Ascending aorta (tissue), 2 donors: ENCODE results near the gene LCE3E. TPM values are rescaled to one million over a fixed set of nuclear protein-coding genes. Genes with fewer than 3 reads are reported as not detected.

Source experiments
- DNase-seq, 2 donors: peaks; one replicate each; pipeline ENCODE4 v3.0.0-alpha.2; 2019; ENCODE audit warnings: low spot score in 2 of 2
- H3K27ac ChIP-seq, 2 donors: fragments of 200-600 bp; sonication (generic); one replicate each; pipeline ENCODE4 v1.5.1; 2016 to 2017; ENCODE audit warnings: mild to moderate bottlenecking in 1 of 2
- H3K27me3 ChIP-seq: fragments of 200-600 bp; sonication (generic); one replicate; pipeline ENCODE4 v1.5.1; 2017
- H3K36me3 ChIP-seq, 2 donors: fragments of 200-600 bp; sonication (generic); one replicate each; pipeline ENCODE4 v1.5.1; 2016
- H3K4me1 ChIP-seq, 2 donors: fragments of 200-600 bp; sonication (generic); one replicate each; pipeline ENCODE4 v1.5.1; 2016 to 2017; ENCODE audit warnings: mild to moderate bottlenecking in 1 of 2
- H3K4me3 ChIP-seq, 2 donors: fragments of 200-600 bp; sonication (generic); one replicate each; pipeline ENCODE4 v1.5.1; 2016 to 2017; ENCODE audit warnings: mild to moderate bottlenecking in 1 of 2
- H3K9me3 ChIP-seq, 2 donors: fragments of 200-600 bp; sonication (generic); one replicate each; pipeline ENCODE4 v1.5.1; 2016
- intact Hi-C: fragments of 100-400 bp; cut with DNase I; formaldehyde crosslinking; loops from one replicate; pipeline ENCODE4 v1.15.1; 2023
- total RNA-seq: library from RNA; depleted of rRNA; stranded (reverse); fragments of >200 nt; gene quantifications from one replicate; pipeline ENCODE4 v1.1.0, GENCODE V29; 2016
- TF ChIP-seq, protein P1 (sequence below), 3 experiments: fragments of 200-600 bp in 2 of 3; fragments of 450-650 bp in 1 of 3; sonication (generic) in 2 of 3; IDR thresholded peaks; one replicate each; pipeline ENCODE4 v1.5.1; 2016 to 2019; ENCODE audit warnings: antibody characterized with exemption in 3 of 3, mild to moderate bottlenecking in 1 of 3, moderate library complexity in 1 of 3

Gene LCE3E
- total RNA-seq, 1 donor from 2014 or later: not detected

DNA sequence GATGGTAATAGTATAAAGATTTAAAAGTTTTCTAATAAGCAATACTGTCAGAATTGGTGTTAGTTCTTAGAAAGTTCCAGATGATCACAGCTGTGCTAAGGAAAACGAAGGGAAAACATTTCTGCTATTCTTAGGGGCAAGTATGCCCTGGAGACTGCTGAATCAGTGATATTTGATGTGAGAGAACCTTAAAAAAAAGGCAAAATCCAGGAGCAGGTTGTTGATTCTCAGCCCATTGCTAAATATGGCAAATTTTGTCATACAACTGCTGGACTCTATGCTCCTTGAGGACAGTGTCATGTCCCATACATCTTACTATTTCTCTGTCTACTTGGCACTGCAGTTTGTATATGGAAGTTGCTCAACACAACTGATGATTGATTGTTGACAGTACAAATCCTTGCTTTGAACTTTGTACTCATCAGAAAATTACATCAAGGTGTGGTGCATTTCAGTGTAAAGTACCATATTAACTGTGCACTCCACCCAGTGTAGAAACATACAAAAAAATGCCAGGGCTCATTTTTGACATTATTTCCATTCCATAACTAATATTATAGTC is 41.4 kb downstream of the LCE3E start:
- Histone ChIP-seq H3K36me3 (no peaks in the 10 kb centered on the region), H3K27ac (no peak overlapping the region), H3K4me1 (no peaks in the 10 kb centered on the region), H3K27me3 (no peaks in the 10 kb centered on the region), H3K9me3 (no peaks in the 10 kb centered on the region), H3K4me3 (no peak overlapping the region)
- TF ChIP-seq, protein P1, sequence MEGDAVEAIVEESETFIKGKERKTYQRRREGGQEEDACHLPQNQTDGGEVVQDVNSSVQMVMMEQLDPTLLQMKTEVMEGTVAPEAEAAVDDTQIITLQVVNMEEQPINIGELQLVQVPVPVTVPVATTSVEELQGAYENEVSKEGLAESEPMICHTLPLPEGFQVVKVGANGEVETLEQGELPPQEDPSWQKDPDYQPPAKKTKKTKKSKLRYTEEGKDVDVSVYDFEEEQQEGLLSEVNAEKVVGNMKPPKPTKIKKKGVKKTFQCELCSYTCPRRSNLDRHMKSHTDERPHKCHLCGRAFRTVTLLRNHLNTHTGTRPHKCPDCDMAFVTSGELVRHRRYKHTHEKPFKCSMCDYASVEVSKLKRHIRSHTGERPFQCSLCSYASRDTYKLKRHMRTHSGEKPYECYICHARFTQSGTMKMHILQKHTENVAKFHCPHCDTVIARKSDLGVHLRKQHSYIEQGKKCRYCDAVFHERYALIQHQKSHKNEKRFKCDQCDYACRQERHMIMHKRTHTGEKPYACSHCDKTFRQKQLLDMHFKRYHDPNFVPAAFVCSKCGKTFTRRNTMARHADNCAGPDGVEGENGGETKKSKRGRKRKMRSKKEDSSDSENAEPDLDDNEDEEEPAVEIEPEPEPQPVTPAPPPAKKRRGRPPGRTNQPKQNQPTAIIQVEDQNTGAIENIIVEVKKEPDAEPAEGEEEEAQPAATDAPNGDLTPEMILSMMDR (IDR thresholded peaks at IDR 0.05): no peak
- intact Hi-C loops: no loop called here
- DNase-seq: no peak

DNA sequence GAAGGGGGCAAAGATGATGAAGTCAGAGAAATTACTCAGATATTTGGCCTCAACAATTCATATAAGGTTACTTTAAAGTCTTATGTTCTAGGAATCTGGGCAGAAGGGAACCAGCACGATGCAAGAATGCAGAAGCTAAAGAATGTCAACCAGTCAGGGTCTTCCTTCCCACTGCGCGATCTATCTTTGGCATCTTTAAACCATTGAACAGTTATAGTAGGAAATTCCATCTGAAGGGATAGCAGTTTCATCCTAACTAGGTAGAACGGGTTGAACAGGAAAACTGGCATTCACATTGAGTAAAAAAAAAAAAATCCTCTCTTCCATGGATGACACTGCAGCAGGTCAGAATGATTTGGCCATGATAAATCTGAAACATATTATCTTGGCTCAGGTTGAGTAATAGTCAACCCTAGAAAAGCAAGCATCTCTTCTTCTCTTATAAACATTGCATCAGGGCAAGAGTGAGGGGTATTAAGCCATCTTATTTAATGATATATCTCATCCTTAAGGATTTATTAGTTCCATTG is 46.0 kb downstream of the LCE3E start:
- Histone ChIP-seq H3K9me3 (no peaks in the 10 kb centered on the region), H3K4me3 (no peak overlapping the region), H3K4me1 (no peaks in the 10 kb centered on the region), H3K27me3 (no peaks in the 10 kb centered on the region), H3K36me3 (no peaks in the 10 kb centered on the region), H3K27ac (no peak overlapping the region)
- no peak for DNase-seq
- intact Hi-C loops: no loop called here
- TF ChIP-seq, protein P1 (IDR thresholded peaks at IDR 0.05): no peak

DNA sequence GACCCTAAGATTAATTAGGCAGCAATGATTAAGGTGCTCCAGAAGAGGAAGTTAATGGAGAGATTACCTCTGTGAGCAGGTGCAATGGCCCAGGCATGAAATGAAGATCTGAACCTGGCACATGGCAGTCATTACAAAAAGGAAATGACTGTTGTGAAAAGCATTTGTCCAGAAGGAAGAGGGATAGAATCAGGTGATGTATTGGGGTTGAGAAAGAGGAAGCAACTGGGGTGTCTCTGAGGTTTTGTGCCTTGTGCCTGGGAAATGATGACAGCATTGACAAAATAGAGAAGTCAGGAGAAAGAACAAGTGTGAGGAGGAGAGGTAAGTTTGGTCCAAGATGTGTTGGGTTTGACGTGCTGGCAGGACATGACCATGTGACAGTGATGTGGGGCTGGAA is 46.7 kb downstream of the LCE3E start:
- Histone ChIP-seq H3K27ac (no peak overlapping the region), H3K4me3 (no peak overlapping the region), H3K27me3 (no peaks in the 10 kb centered on the region), H3K4me1 (peaks cover 0 to 4% of the 10 kb centered on the region in 2 donors), H3K36me3 (no peaks in the 10 kb centered on the region), H3K9me3 (no peaks in the 10 kb centered on the region)
- TF ChIP-seq, protein P1 (IDR thresholded peaks at IDR 0.05): no peak
- intact Hi-C loops: no loop called here
- no peak for DNase-seq

- H3K27ac ChIP-seq: no peak overlapping the region
- H3K4me1 ChIP-seq: peaks cover 0 to 4% of the 10 kb centered on the region in 2 donors
- H3K27me3 ChIP-seq: no peaks in the 10 kb centered on the region
- H3K9me3 ChIP-seq: no peaks in the 10 kb centered on the region
- no peaks in the 10 kb centered on the region for H3K36me3 ChIP-seq
- intact Hi-C loops: no loop called here
- no peak for DNase-seq
- no peak overlapping the region for H3K4me3 ChIP-seq
- TF ChIP-seq, protein P1 (IDR thresholded peaks at IDR 0.05): no peak
These were observed 49.3 kb downstream of the LCE3E start for GRCh38 chr1:152517237-152517811.

DNA sequence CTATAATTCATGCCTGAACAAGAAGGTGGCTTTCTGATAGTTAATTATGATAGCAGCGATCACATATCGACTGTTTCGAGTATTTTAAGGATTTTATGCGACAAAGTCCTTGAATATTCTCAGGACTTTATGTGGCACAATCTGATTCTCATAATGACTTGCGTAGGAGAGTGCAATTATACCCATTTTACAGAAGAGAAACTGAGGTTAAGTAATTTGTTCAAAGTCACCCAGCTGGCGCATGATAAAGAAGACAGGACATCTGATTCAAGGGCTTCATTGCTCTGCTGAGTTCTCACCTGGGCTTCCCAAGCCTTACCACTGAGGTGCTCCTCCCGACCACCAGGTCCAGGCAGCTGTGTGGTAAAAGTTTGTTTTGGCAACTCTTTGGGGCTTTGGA is 50.5 kb downstream of the LCE3E start:
- DNase-seq: no peak
- intact Hi-C loops: no loop called here
- H3K4me3 ChIP-seq: no peak overlapping the region
- H3K36me3 ChIP-seq: no peaks in the 10 kb centered on the region
- H3K27ac ChIP-seq: no peak overlapping the region
- TF ChIP-seq, protein P1 (IDR thresholded peaks at IDR 0.05): no peak
- H3K4me1 ChIP-seq: peaks cover 0 to 4% of the 10 kb centered on the region in 2 donors
- no peaks in the 10 kb centered on the region for H3K9me3 ChIP-seq
- no peaks in the 10 kb centered on the region for H3K27me3 ChIP-seq

Other genes with a start within 250 kb of the LCE3E start
- gene FLG, start 241.5 kb downstream of the LCE3E start, total RNA-seq: not detected
- gene FLG2, start 206.8 kb downstream of the LCE3E start, total RNA-seq: not detected
- gene CRNN, start 152.5 kb downstream of the LCE3E start, total RNA-seq: 0.21 TPM
- not detected for gene LCE5A, start 56.0 kb downstream of the LCE3E start, total RNA-seq
- not detected for gene CRCT1, start 52.3 kb downstream of the LCE3E start, total RNA-seq
- not detected for gene LCE3D, start 13.7 kb upstream of the LCE3E start, total RNA-seq
- gene LCE3C, start 33.5 kb upstream of the LCE3E start, total RNA-seq: not detected
- not detected for gene LCE3B, start 47.0 kb upstream of the LCE3E start, total RNA-seq
- gene LCE3A, start 56.3 kb upstream of the LCE3E start, total RNA-seq: not detected
- not detected for gene LCE2D, start 96.6 kb upstream of the LCE3E start, total RNA-seq
- not detected for gene LCE2C, start 108.5 kb upstream of the LCE3E start, total RNA-seq
- not detected for gene LCE2B, start 119.3 kb upstream of the LCE3E start, total RNA-seq
- not detected for gene LCE2A, start 131.6 kb upstream of the LCE3E start, total RNA-seq
- gene LCE4A, start 141.4 kb upstream of the LCE3E start, total RNA-seq: not detected
- not detected for gene KPRP, start 191.2 kb upstream of the LCE3E start, total RNA-seq
- not detected for gene LCE1F, start 208.4 kb upstream of the LCE3E start, total RNA-seq
- gene LCE1E, start 219.5 kb upstream of the LCE3E start, total RNA-seq: not detected
- not detected for gene LCE1D, start 229.9 kb upstream of the LCE3E start, total RNA-seq
- gene LCE1C, start 239.9 kb upstream of the LCE3E start, total RNA-seq: not detected
- not detected for gene LCE1B, start 245.2 kb upstream of the LCE3E start, total RNA-seq